ENCODE data around the gene PNMA8B. TPM values are rescaled to one million over a fixed set of nuclear protein-coding genes. Genes with fewer than 3 reads are reported as not detected.

The PNMA8B gene
- total RNA-seq, 2 donors from 2014 or later, result 3.1 to 5.9 TPM

- H3K9ac ChIP-seq (ENCODE audit: extremely low read depth, low read length, poor library complexity, severe bottlenecking), result no peak overlapping the region
- no peaks in the 10 kb centered on the region for H3K27me3 Mint-ChIP-seq (ENCODE audit: insufficient read depth)
- no peaks in the 10 kb centered on the region for H3K9me3 Mint-ChIP-seq
- no peaks in the 10 kb centered on the region for H3K4me1 ChIP-seq (ENCODE audit: control insufficient read depth, insufficient read depth, low read length)
- no peak overlapping the region for H3K4me3 ChIP-seq (ENCODE audit: low read length)
- no peak for TF ChIP-seq CTCF (conservative IDR thresholded peaks at IDR 0.05)
- H3K4me3 Mint-ChIP-seq, result no peak overlapping the region
- H3K36me3 Mint-ChIP-seq (ENCODE audit: low read depth), result peaks cover 5% of the 10 kb centered on the region
- H3K27me3 ChIP-seq (ENCODE audit: control insufficient read depth, insufficient read depth, low read length, poor library complexity, severe bottlenecking), result no peaks in the 10 kb centered on the region
- H3K9me3 ChIP-seq (ENCODE audit: control insufficient read depth, low read length), result no peaks in the 10 kb centered on the region
- H3K36me3 ChIP-seq (ENCODE audit: control insufficient read depth, insufficient read depth, low read length), result no peaks in the 10 kb centered on the region
- H3K27ac ChIP-seq (ENCODE audit: low read depth, low read length), result no peak overlapping the region
- no peaks in the 10 kb centered on the region for H3K4me1 Mint-ChIP-seq
- WGBS, 2 experiments (ENCODE audit: insufficient coverage in 1 of 2, insufficient read length in 1 of 2), result 93 to 100% methylated on average over 1 of the region's 1 CpG
- no peak for DNase-seq
- H3K27ac Mint-ChIP-seq, result no peak overlapping the region
Measured at GRCh38 chr19:46460981-46461380, 34.7 kb downstream of the PNMA8B start.

- Mint-ChIP-seq H3K27ac (no peak overlapping the region), H3K9me3 (peaks cover 2% of the 10 kb centered on the region), H3K27me3 (ENCODE audit: insufficient read depth) (no peaks in the 10 kb centered on the region), H3K36me3 (ENCODE audit: low read depth) (no peaks in the 10 kb centered on the region), H3K4me1 (no peaks in the 10 kb centered on the region), H3K4me3 (no peak overlapping the region)
- Histone ChIP-seq H3K4me1 (ENCODE audit: control insufficient read depth, insufficient read depth, low read length) (no peaks in the 10 kb centered on the region), H3K27ac (ENCODE audit: low read depth, low read length) (no peak overlapping the region), H3K4me3 (ENCODE audit: low read length) (no peak overlapping the region), H3K27me3 (ENCODE audit: control insufficient read depth, insufficient read depth, low read length, poor library complexity, severe bottlenecking) (no peaks in the 10 kb centered on the region), H3K9me3 (ENCODE audit: control insufficient read depth, low read length) (no peaks in the 10 kb centered on the region), H3K36me3 (ENCODE audit: control insufficient read depth, insufficient read depth, low read length) (no peaks in the 10 kb centered on the region), H3K9ac (ENCODE audit: extremely low read depth, low read length, poor library complexity, severe bottlenecking) (no peak overlapping the region)
- no peak for TF ChIP-seq CTCF (conservative IDR thresholded peaks at IDR 0.05)
- WGBS, 2 experiments (ENCODE audit: insufficient coverage in 1 of 2, insufficient read length in 1 of 2), result 92 to 94% methylated on average over 1 to 2 of the region's 2 CpGs
- no peak for DNase-seq
Measured at GRCh38 chr19:46460055-46460454, 35.6 kb downstream of the PNMA8B start.

- no peaks in the 10 kb centered on the region for H3K36me3 ChIP-seq (ENCODE audit: control insufficient read depth, insufficient read depth, low read length)
- H3K4me3 ChIP-seq (ENCODE audit: low read length), result no peak overlapping the region
- DNase-seq, result no peak
- H3K9me3 ChIP-seq (ENCODE audit: control insufficient read depth, low read length), result no peaks in the 10 kb centered on the region
- H3K27me3 Mint-ChIP-seq (ENCODE audit: insufficient read depth), result no peaks in the 10 kb centered on the region
- H3K27me3 ChIP-seq (ENCODE audit: control insufficient read depth, insufficient read depth, low read length, poor library complexity, severe bottlenecking), result no peaks in the 10 kb centered on the region
- no peak for TF ChIP-seq CTCF (conservative IDR thresholded peaks at IDR 0.05)
- no peak overlapping the region for H3K27ac Mint-ChIP-seq
- no peaks in the 10 kb centered on the region for H3K4me1 Mint-ChIP-seq
- no peak overlapping the region for H3K9ac ChIP-seq (ENCODE audit: extremely low read depth, low read length, poor library complexity, severe bottlenecking)
- WGBS, 2 experiments (ENCODE audit: insufficient coverage in 1 of 2, insufficient read length in 1 of 2), result 93 to 100% methylated on average over 3 to 4 of the region's 5 CpGs
- H3K27ac ChIP-seq (ENCODE audit: low read depth, low read length), result no peak overlapping the region
- no peaks in the 10 kb centered on the region for H3K4me1 ChIP-seq (ENCODE audit: control insufficient read depth, insufficient read depth, low read length)
- H3K9me3 Mint-ChIP-seq, result peaks cover 2% of the 10 kb centered on the region
- no peaks in the 10 kb centered on the region for H3K36me3 Mint-ChIP-seq (ENCODE audit: low read depth)
- no peak overlapping the region for H3K4me3 Mint-ChIP-seq
Measured at GRCh38 chr19:46456930-46457329, 38.7 kb downstream of the PNMA8B start.
